B cell (primary cell): ENCODE measurements around the gene TMEM53. TPM values are rescaled to one million over a fixed set of nuclear protein-coding genes. Genes with fewer than 3 reads are reported as not detected.

ENCODE experiments used
- ATAC-seq: fragments of 200-7000 bp; cut with Tn5 transposase; one replicate; pipeline ENCODE4 v1.10.0; 2021; ENCODE audit warnings: low read depth, mild to moderate bottlenecking, moderate number of reproducible peaks, moderate library complexity
- CTCF ChIA-PET: fragments of 350-600 bp; sonication (Branson Sonifier 250); formaldehyde crosslinking; loops from one replicate; lab custom pipeline; 2021; ENCODE audit warnings: antibody characterized with exemption, inconsistent platforms; lab: Charles Lee
- POLR2A ChIA-PET: fragments of 350-600 bp; sonication (Branson Sonifier 250); formaldehyde crosslinking; loops from one replicate; lab custom pipeline; 2021; ENCODE audit warnings: antibody characterized with exemption; lab: Charles Lee
- DNase-seq: peaks from one replicate; pipeline ENCODE4 v3.0.0; 2013
- H2AFZ ChIP-seq: 2 replicates; pipeline ENCODE4 v1.6.1; 2012; ENCODE audit warnings: mild to moderate bottlenecking, low read depth, low read length; ENCODE audit not compliant: insufficient read depth, poor library complexity, severe bottlenecking
- H3K27ac ChIP-seq, 2 donors: 1 replicate in 1 of 2; 2 replicates in 1 of 2; pipeline ENCODE4 v1.5.1; 2012 to 2013; ENCODE audit warnings: low read length in 2 of 2, mild to moderate bottlenecking in 2 of 2, moderate library complexity in 1 of 2
- H3K27me3 ChIP-seq, 4 experiments: fragments of 200-600 bp in 1 of 4; sonication (generic) in 1 of 4; replicated peaks in 1 of 4; 1 replicate in 2 of 4; 2 replicates in 2 of 4; pipeline versions ENCODE4 v1.6.1 to v1.7.0; 2013 to 2016; ENCODE audit warnings: low read length in 3 of 4, mild to moderate bottlenecking in 2 of 4, mixed read lengths in 1 of 4, moderate library complexity in 1 of 4; ENCODE audit not compliant: insufficient read depth in 4 of 4, control insufficient read depth in 3 of 4; ENCODE audit errors: control extremely low read depth in 1 of 4
- H3K36me3 ChIP-seq, 2 experiments: replicated peaks in 1 of 2; 1 replicate in 1 of 2; 2 replicates in 1 of 2; pipeline versions ENCODE4 v1.6.1 to v1.7.1; 2013; ENCODE audit warnings: low read length in 1 of 2; ENCODE audit not compliant: insufficient read depth in 2 of 2, control insufficient read depth in 1 of 2; ENCODE audit errors: control extremely low read depth in 1 of 2, extremely low read depth in 1 of 2
- H3K4me1 ChIP-seq, 2 donors: fragments of 200-600 bp in 1 of 2; sonication (generic) in 1 of 2; 1 replicate in 1 of 2; 2 replicates in 1 of 2; pipeline versions ENCODE4 v1.5.1 to v1.6.1; 2013 to 2017; ENCODE audit warnings: low read length in 2 of 2; ENCODE audit not compliant: control insufficient read depth in 2 of 2, insufficient read depth in 2 of 2
- H3K4me2 ChIP-seq: replicated peaks from 2 replicates; pipeline ENCODE3; 2012; ENCODE audit warnings: mild to moderate bottlenecking, low read depth, low read length; ENCODE audit not compliant: poor library complexity, severe bottlenecking
- H3K4me3 ChIP-seq, 5 experiments: fragments of 200-600 bp in 1 of 5; sonication (generic) in 1 of 5; 1 replicate in 3 of 5; 2 replicates in 2 of 5; pipeline versions ENCODE4 v1.5.1 to v1.7.0; 2011 to 2016; ENCODE audit warnings: low read length in 4 of 5, mild to moderate bottlenecking in 4 of 5, low read depth in 2 of 5, control low read depth in 1 of 5, moderate library complexity in 1 of 5; ENCODE audit not compliant: insufficient read depth in 1 of 5; ENCODE audit errors: control extremely low read depth in 1 of 5, extremely low read depth in 1 of 5
- H3K79me2 ChIP-seq: fragments of 200-600 bp; sonication (generic); one replicate; pipeline ENCODE4 v1.6.0; 2016; ENCODE audit warnings: low read length; ENCODE audit not compliant: control insufficient read depth, insufficient read depth
- H3K9ac ChIP-seq: fragments of 200-600 bp; sonication (generic); 2 replicates; pipeline ENCODE4 v1.6.1; 2017; ENCODE audit warnings: mild to moderate bottlenecking, low read length, moderate library complexity
- H3K9me3 ChIP-seq, 3 donors: one replicate each; pipeline versions ENCODE4 v1.6.1 to v1.7.1; 2013; ENCODE audit warnings: low read length in 2 of 3; ENCODE audit not compliant: control insufficient read depth in 2 of 3, insufficient read depth in 1 of 3; ENCODE audit errors: control extremely low read depth in 1 of 3
- H4K20me1 ChIP-seq: 2 replicates; pipeline ENCODE4 v1.6.0; 2012; ENCODE audit warnings: mild to moderate bottlenecking, low read length; ENCODE audit not compliant: insufficient read depth, control insufficient read depth, poor library complexity, severe bottlenecking
- H3K27ac Mint-ChIP-seq: one replicate; pipeline ENCODE4 v1.8.0; 2021; ENCODE audit warnings: mixed read lengths
- H3K27me3 Mint-ChIP-seq: one replicate; pipeline ENCODE4 v1.8.0; 2021; ENCODE audit warnings: mixed read lengths
- H3K4me1 Mint-ChIP-seq: one replicate; pipeline ENCODE4 v1.8.0; 2021; ENCODE audit warnings: mixed read lengths
- H3K4me3 Mint-ChIP-seq: one replicate; pipeline ENCODE4 v1.8.0; 2021; ENCODE audit warnings: mixed read lengths
- H3K9me3 Mint-ChIP-seq: one replicate; pipeline ENCODE4 v1.8.0; 2022; ENCODE audit warnings: mixed read lengths; ENCODE audit not compliant: insufficient read depth
- EZH2 ChIP-seq: IDR thresholded peaks from 2 replicates; pipeline ENCODE4 v1.6.1; 2012; ENCODE audit warnings: borderline replicate concordance, low read depth, mild to moderate bottlenecking, moderate library complexity, low read length; ENCODE audit not compliant: insufficient read depth, poor library complexity, severe bottlenecking
- WGBS: methylation state at CpG from one replicate; pipeline ENCODE4 v1.1.5; 2013; ENCODE audit warnings: missing lambda C conversion rate; ENCODE audit not compliant: insufficient coverage; 5-methylcytosine and 5-hydroxymethylcytosine counted together
- intact Hi-C: fragments of 100-400 bp; cut with micrococcal nuclease; formaldehyde crosslinking; loops from one replicate; pipeline ENCODE4 v1.10.0; 2022
- polyA plus RNA-seq: library from polyadenylated mRNA; depleted of rRNA; stranded (reverse); fragments of >200 nt; gene quantifications from 2 replicates; pipeline ENCODE4 v1.2.3, GENCODE V29; 2012
- total RNA-seq, 2 donors: library from RNA; stranded (reverse); fragments of 120-200 nt in 1 of 2; gene quantifications; 1 replicate in 1 of 2; 2 replicates in 1 of 2; pipeline versions ENCODE4 v1.2.3 to v1.2.4, GENCODE V29; 2013 to 2022
- TF ChIP-seq, protein P1 (sequence below): fragments of 200-600 bp; IDR thresholded peaks from one replicate; pipeline ENCODE4 v1.8.0; 2022; ENCODE audit warnings: antibody characterized with exemption, mild to moderate bottlenecking

Gene TMEM53
- total and polyA plus RNA-seq, 2 donors (not counting 1 experiment from before 2014, with no cell fraction given): 6.5 to 6.8 TPM

DNA sequence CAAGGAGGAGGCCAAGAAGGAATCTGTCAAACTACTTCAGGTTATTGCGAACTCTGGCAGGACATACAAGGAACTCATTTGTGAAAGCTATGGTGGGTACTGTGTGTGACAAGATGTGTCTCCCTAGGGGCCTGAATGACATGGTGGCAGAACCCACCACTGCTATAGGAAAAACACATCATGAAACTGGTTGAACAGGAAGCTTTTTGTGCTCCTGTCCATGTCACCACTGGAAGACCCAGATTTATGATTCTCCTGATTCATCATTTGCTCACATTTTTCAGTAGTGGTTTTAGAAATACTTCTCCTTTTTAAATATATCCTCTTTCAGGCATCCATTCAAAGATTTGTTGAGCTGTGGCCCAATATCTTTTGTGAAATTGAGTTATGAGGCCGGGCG lies 23.9 kb upstream of the TMEM53 start:
- H3K4me3 Mint-ChIP-seq: peak overlapping the region; percentile 66
- peak; percentile 59 for DNase-seq
- TF ChIP-seq EZH2: no peak
- TF ChIP-seq, protein P1, sequence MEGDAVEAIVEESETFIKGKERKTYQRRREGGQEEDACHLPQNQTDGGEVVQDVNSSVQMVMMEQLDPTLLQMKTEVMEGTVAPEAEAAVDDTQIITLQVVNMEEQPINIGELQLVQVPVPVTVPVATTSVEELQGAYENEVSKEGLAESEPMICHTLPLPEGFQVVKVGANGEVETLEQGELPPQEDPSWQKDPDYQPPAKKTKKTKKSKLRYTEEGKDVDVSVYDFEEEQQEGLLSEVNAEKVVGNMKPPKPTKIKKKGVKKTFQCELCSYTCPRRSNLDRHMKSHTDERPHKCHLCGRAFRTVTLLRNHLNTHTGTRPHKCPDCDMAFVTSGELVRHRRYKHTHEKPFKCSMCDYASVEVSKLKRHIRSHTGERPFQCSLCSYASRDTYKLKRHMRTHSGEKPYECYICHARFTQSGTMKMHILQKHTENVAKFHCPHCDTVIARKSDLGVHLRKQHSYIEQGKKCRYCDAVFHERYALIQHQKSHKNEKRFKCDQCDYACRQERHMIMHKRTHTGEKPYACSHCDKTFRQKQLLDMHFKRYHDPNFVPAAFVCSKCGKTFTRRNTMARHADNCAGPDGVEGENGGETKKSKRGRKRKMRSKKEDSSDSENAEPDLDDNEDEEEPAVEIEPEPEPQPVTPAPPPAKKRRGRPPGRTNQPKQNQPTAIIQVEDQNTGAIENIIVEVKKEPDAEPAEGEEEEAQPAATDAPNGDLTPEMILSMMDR: no peak
- H3K79me2 ChIP-seq: peaks cover 5% of the 10 kb centered on the region
- H3K4me2 ChIP-seq: peak overlapping the region; percentile 65
- no peaks in the 10 kb centered on the region for H3K27me3 ChIP-seq
- peaks cover 44% of the 10 kb centered on the region in 2 donors for H3K4me1 ChIP-seq
- ATAC-seq: peak; percentile 56
- peak overlapping the region; percentile 89 for H3K27ac Mint-ChIP-seq
- peaks cover 43% of the 10 kb centered on the region for H3K4me1 Mint-ChIP-seq
- peak overlapping the region in 1 of 2 donors; percentile 5 for H3K27ac ChIP-seq
- H3K36me3 ChIP-seq: peaks cover 0 to 2% of the 10 kb centered on the region in 2 experiments
- H3K9me3 Mint-ChIP-seq: no peaks in the 10 kb centered on the region
- intact Hi-C loops: no loop called here
- H3K9me3 ChIP-seq: no peaks in the 10 kb centered on the region
- no peaks in the 10 kb centered on the region for H4K20me1 ChIP-seq
- no peak overlapping the region for H3K4me3 ChIP-seq
- no peaks in the 10 kb centered on the region for H3K27me3 Mint-ChIP-seq
- H3K9ac ChIP-seq: no peak overlapping the region
- 20% methylated on average over 1 of the region's 3 CpGs for WGBS
- POLR2A ChIA-PET: no interaction called here
- no peak overlapping the region for H2AFZ ChIP-seq
- CTCF ChIA-PET: interaction anchor here (1.2 to 4.4 kb wide), 5 partner anchors 9 to 604 kb away, joined by 3 to 23 read pairs (median 14); partner anchors contain the start of genes ARMH1 and TMEM53

DNA sequence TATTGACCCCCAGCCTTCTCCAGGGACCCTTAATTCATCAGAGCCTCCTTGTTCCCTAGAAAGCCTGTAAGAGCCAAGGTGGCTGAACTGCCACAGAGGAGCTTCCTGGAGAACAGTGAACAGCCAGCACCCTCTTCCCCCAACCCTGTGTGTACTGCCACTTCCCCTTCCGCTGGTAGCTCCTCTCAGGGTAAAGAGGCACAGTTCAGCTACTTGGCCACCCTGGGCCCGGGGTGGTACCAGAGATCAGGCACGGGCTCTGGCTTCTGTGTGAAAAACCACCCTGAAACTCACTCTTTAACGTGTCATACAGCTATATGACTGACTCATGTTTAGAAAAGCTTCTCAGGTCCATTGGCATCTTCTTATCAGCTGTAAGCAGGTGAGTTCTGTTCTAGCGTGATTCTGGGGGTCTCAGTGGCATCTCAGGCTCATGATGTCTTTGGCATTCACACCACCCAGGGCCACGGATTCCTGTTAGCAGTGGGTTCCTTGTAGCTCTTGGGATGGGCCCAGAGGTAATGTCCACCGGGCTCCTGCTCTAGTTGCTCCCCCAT lies 22.6 kb upstream of the TMEM53 start:
- Histone ChIP-seq H2AFZ (peak overlapping the region; percentile 66), H3K4me3 (peak overlapping the region in 1 of 5 experiments; percentile 15), H3K27ac (peak overlapping the region in 1 of 2 donors; percentile 67), H4K20me1 (no peaks in the 10 kb centered on the region), H3K36me3 (peaks cover 0 to 2% of the 10 kb centered on the region in 2 experiments), H3K79me2 (peaks cover 5% of the 10 kb centered on the region), H3K4me2 (peak overlapping the region; percentile 65), H3K9me3 (no peaks in the 10 kb centered on the region), H3K9ac (peak overlapping the region; percentile 32), H3K4me1 (peaks cover 44% of the 10 kb centered on the region in 2 donors), H3K27me3 (no peaks in the 10 kb centered on the region)
- TF ChIP-seq, protein P1: no peak
- no peak for TF ChIP-seq EZH2
- Mint-ChIP-seq H3K27me3 (no peaks in the 10 kb centered on the region), H3K27ac (peak overlapping the region; percentile 89), H3K4me1 (peaks cover 45% of the 10 kb centered on the region), H3K4me3 (peak overlapping the region; percentile 62), H3K9me3 (no peaks in the 10 kb centered on the region)
- WGBS: 25% methylated on average over 6 of the region's 7 CpGs
- ATAC-seq (peak; percentile 60), DNase-seq (peak; percentile 64)
- intact Hi-C loops: no loop called here
- ChIA-PET POLR2A (interaction anchor here (0.6 to 1.4 kb wide), 5 partner anchors 16 to 65 kb away, joined by 3 to 8 read pairs (median 4); partner anchors contain the start of genes ARMH1 and TMEM53), CTCF (interaction anchor here (0.6 to 4.4 kb wide), 14 partner anchors 10 to 117 kb away, joined by 3 to 23 read pairs (median 5); partner anchors contain the start of genes ARMH1, RNU5D-1 and TMEM53)
